ENCODE data around the gene AP3D1.

Gene AP3D1

DNA sequence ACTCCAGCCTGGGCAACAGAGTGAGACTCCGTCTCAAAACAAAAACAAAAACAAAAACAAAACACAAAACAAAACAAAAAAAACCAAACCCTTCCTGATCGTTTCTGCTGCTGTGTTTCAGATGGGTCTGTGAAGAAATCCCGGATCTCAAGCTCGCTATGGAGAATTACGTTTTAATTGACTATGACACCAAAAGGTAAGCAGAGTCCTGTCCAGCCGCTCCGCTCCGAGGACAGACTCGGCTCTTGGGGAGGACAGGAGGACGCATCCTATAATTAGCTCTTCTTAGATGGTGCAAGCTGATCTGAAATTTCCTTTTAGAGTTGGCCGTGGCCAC, 34.3 kb upstream of the AP3D1 start:
- in situ Hi-C loops (cut with MboI; ENCODE audit: low pct_unique_long_range_greater_than_20kb, low sequenced_read_pairs): no loop called here
- no peak for DNase-seq

GRCh38 chr19:2184422-2184975, 33.1 kb upstream of the AP3D1 start:
- DNase-seq: no peak
- in situ Hi-C loops (cut with MboI; ENCODE audit: low pct_unique_long_range_greater_than_20kb, low sequenced_read_pairs): no loop called here

DNA sequence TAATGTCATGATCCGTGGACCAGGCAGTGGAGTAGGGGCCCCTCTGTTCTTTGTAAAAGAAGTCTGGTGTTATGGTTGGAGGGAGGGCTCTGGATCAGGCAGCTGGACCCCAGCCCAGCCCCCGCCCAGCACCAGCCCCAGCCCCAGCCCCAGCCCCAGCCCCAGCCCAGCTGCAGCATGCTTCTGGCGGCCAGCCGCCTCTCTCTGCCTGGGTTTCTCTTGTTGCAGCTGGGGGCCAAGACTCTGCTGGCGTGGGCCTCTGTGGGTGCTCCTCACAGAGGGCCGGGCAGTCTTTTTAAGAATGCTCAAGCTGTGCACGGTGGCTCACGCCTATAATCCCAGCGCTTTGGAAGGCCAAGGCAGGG, 30.2 kb upstream of the AP3D1 start:
- in situ Hi-C loops (cut with MboI; ENCODE audit: low pct_unique_long_range_greater_than_20kb, low sequenced_read_pairs): no loop called here

GRCh38 chr19:2180881-2181632, 29.7 kb upstream of the AP3D1 start:
- no peak for DNase-seq

More for the DNA sequence above, 30.2 kb upstream of the AP3D1 start:
- no peak for DNase-seq

GRCh38 chr19:2180114-2180513, 28.7 kb upstream of the AP3D1 start:
- in situ Hi-C loops (cut with MboI; ENCODE audit: low pct_unique_long_range_greater_than_20kb, low sequenced_read_pairs): no loop called here
- DNase-seq: no peak

More at GRCh38 chr19:2180881-2181632, 29.7 kb upstream of the AP3D1 start:
- in situ Hi-C loops (cut with MboI; ENCODE audit: low pct_unique_long_range_greater_than_20kb, low sequenced_read_pairs): no loop called here

- in situ Hi-C loops (cut with MboI; ENCODE audit: low pct_unique_long_range_greater_than_20kb, low sequenced_read_pairs): no loop called here
Observed at GRCh38 chr19:2179095-2179494, 27.7 kb upstream of the AP3D1 start.

DNA sequence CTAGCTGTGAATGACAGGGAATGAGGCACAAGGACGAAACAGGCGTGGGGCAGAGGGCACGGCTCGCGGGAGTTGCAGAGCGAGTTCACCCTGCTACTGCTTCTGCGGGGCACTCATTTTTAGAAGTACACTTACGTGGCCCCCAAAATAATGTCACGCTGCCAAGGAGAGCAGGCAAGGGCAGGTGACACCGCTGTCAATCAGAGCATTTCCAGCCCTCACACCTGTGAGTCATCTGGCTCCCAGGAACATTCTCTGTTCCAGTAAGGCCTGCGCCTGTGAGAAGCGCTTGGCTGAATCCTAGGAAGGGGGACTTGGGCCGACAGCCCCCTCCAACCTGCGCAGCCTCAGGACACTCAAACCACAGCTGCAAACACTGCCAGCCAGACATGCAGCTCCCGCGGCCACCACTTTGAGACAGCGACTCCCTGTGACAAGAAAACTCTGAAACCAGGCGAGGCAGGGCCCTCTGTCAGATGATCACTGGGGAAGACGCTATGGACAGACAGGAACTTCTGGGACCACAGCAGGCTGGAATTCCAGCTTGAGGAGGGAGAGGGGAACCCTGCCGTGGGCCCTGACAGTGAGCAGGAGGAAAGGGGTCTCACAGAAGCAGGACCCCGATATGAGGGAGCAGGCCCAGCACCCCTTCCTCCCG, 25.1 kb upstream of the AP3D1 start:
- no peak for DNase-seq
- in situ Hi-C loops (cut with MboI; ENCODE audit: low pct_unique_long_range_greater_than_20kb, low sequenced_read_pairs): no loop called here

More at GRCh38 chr19:2179095-2179494, 27.7 kb upstream of the AP3D1 start:
- no peak for DNase-seq

GRCh38 chr19:2175742-2176141, 24.4 kb upstream of the AP3D1 start:
- DNase-seq: no peak
- in situ Hi-C loops (cut with MboI; ENCODE audit: low pct_unique_long_range_greater_than_20kb, low sequenced_read_pairs): no loop called here

GRCh38 chr19:2173767-2174577, 22.6 kb upstream of the AP3D1 start:
- no peak for DNase-seq
- in situ Hi-C loops (cut with MboI; ENCODE audit: low pct_unique_long_range_greater_than_20kb, low sequenced_read_pairs): no loop called here

GRCh38 chr19:2173388-2173766, 22.0 kb upstream of the AP3D1 start:
- in situ Hi-C loops (cut with MboI; ENCODE audit: low pct_unique_long_range_greater_than_20kb, low sequenced_read_pairs): no loop called here
- DNase-seq: no peak

GRCh38 chr19:2171349-2172145, 20.2 kb upstream of the AP3D1 start:
- in situ Hi-C loops (cut with MboI; ENCODE audit: low pct_unique_long_range_greater_than_20kb, low sequenced_read_pairs): no loop called here
- DNase-seq: no peak

DNA sequence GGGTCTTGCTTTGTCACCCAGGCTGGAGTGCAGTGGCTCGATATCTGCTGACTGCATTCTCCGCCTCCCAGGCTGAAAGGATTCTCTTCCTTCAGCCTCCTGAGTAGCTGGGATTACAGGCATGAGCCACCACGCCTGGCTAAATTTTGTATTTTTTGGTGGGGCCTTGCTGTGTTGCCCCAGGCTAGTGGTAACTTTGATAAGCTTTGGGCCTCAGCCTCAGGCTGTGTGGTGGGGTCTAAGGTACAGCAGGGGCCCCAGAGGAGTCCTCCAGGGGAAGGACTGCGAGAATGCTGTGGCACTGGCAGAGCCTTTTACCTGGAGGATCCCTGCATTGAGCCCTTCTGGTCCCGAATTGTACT, 19.6 kb upstream of the AP3D1 start:
- DNase-seq: no peak
- in situ Hi-C loops (cut with MboI; ENCODE audit: low pct_unique_long_range_greater_than_20kb, low sequenced_read_pairs): no loop called here

GRCh38 chr19:2170219-2170618, 18.9 kb upstream of the AP3D1 start:
- no peak for DNase-seq
- in situ Hi-C loops (cut with MboI; ENCODE audit: low pct_unique_long_range_greater_than_20kb, low sequenced_read_pairs): no loop called here

DNA sequence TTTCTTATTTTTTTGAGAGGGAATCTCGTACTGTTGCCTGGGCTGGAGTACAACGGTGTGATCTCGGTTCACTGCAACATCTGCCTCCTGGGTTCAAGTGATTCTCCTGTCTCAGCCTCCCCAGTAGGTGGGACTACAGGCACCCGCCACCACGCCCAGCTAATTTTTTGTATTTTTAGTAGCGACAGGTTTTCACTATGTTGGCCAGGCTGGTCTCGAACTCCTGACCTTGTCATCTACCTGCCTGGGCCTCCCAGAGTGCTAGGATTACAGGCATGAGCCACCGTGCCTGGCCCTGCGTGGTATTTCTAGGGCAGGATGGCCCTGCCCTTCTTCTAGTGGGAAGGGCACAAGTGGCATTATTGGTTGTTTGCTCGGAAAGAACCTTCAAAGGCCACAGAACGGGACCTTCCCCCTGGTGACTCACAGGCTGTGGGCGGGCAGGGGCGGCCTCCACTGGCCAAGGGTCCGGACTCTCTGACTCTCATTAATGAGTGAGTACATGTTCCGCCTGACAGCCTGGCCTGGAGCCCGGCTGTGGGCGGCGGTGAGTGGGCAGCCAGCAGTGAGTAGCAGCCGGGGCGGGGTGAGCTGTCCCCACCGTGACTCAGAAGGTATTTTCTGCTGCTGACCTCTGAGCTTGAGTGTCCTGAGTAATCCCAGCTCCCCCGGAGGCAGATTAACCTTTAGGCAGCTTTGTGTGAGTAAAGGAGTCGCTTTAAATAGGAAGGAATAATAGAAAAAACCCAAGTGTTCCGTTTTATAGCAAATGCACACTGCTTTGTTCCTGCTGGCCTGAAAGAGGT, 17.5 kb upstream of the AP3D1 start:
- DNase-seq: peak; percentile 73
- in situ Hi-C loops (cut with MboI; ENCODE audit: low pct_unique_long_range_greater_than_20kb, low sequenced_read_pairs): no loop called here

GRCh38 chr19:2167896-2168618, 16.7 kb upstream of the AP3D1 start:
- peak; percentile 87 for DNase-seq
- in situ Hi-C loops (cut with MboI; ENCODE audit: low pct_unique_long_range_greater_than_20kb, low sequenced_read_pairs): no loop called here

DNA sequence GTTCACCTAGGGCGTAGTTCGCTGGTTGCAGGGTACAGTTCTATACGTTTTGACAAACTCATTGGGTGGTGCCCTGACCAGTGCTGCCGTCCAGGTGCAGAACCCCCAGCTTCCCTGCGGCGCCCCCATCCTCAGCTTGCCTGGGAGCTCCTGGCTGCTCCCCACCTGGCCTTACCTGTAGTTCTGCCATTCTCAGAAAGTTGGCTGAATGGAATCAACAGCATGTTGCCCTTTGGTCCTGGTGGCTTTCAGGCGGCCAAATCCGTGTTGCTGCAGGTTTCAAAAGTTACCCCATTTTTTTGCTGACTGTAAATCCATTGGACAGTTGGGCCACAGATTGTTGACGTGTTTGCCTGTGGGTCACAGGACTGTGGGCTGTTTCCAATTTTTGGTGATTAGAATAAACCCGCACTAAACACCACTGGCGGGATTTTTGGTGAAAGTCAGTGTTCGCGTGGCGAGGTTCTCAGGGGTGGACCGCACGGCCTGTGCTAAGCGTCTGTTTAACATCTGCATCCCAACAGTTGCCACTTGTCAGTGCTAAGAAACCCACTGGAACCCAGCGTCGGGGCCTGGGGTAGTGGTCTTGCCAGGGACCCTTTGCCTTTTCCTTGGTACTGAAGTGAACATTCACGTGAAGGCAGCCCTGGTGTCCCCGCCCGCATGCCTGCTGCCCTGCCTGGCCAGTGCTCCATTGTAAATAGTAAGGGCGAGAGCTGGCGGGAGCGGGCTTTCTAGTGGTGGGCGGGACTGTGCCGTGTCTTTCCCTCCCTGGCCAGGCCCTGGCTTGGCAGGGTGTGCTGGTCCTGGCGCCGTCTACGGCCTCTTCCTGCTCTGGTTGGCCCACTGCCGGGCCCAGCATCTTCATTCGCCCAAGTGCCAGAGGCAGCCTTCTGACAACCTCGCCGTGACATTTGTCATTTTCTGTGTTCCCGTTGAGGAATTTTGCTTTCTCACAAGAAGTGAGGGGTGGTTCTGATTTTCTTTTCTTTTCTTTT, 15.7 kb upstream of the AP3D1 start:
- in situ Hi-C loops (cut with MboI; ENCODE audit: low pct_unique_long_range_greater_than_20kb, low sequenced_read_pairs): no loop called here
- no peak for DNase-seq

All from KBM-7 (cell line).